Forelimb muscle (tissue), 1 donor: ENCODE data around the gene EID2. TPM values are rescaled to one million over a fixed set of nuclear protein-coding genes. Genes with fewer than 3 reads are reported as not detected.
A peak's percentile ranks its signal among the peaks of the same experiment; 100 is the strongest.

Experiments used
- DNase-seq: peaks from one replicate; pipeline ENCODE4 v3.0.0-alpha.2; 2013; ENCODE audit warnings: low read depth
- polyA plus RNA-seq: library from polyadenylated mRNA; unstranded; fragments of 120-200 nt; gene quantifications from one replicate; pipeline ENCODE4 v1.2.1, GENCODE V29; 2013; ENCODE audit not compliant: insufficient read length

EID2 gene
- polyA plus RNA-seq, 1 donor, result 8.8 TPM

- no peak for DNase-seq
Measured at GRCh38 chr19:39533791-39534190, 6.2 kb downstream of the EID2 start.

- no peak for DNase-seq
Measured at GRCh38 chr19:39533003-39533512, 6.9 kb downstream of the EID2 start.

- DNase-seq, result peak; percentile 98
Measured at GRCh38 chr19:39532233-39533002, 7.5 kb downstream of the EID2 start, which contains the start of gene EID2B. Gene EID2B, minus strand, starts transcription at chr19:39532852. Its CDS starts 50 bp downstream, at chr19:39532802.

- no peak for DNase-seq
Measured at GRCh38 chr19:39531834-39532232, 8.1 kb downstream of the EID2 start.

- no peak for DNase-seq
Measured at GRCh38 chr19:39525205-39525604, 14.8 kb downstream of the EID2 start.

GRCh38 chr19:39524495-39524894, 15.5 kb downstream of the EID2 start:
- no peak for DNase-seq

GRCh38 chr19:39520541-39521484, 19.1 kb downstream of the EID2 start:
- DNase-seq, result no peak

- DNase-seq, result no peak
Measured at GRCh38 chr19:39518975-39519374, 21.0 kb downstream of the EID2 start.

GRCh38 chr19:39518458-39518857, 21.5 kb downstream of the EID2 start:
- no peak for DNase-seq

- DNase-seq, result no peak
Measured at GRCh38 chr19:39517432-39517831, 22.5 kb downstream of the EID2 start.

- no peak for DNase-seq
Measured at GRCh38 chr19:39516270-39516669, 23.7 kb downstream of the EID2 start.

GRCh38 chr19:39515551-39516191, 24.3 kb downstream of the EID2 start:
- DNase-seq, result no peak

GRCh38 chr19:39514840-39515550, 25.0 kb downstream of the EID2 start, which contains the start of gene SELENOV:
Gene SELENOV, plus strand, starts transcription at chr19:39515139. Its CDS starts 74 bp downstream, at chr19:39515213.
- DNase-seq, result no peak

GRCh38 chr19:39512988-39513387, 27.0 kb downstream of the EID2 start:
- no peak for DNase-seq

- no peak for DNase-seq
Measured at GRCh38 chr19:39509233-39509632, 30.7 kb downstream of the EID2 start.

GRCh38 chr19:39508629-39509028, 31.3 kb downstream of the EID2 start:
- DNase-seq, result no peak

GRCh38 chr19:39507715-39508364, 32.1 kb downstream of the EID2 start:
- no peak for DNase-seq

GRCh38 chr19:39506944-39507714, 32.8 kb downstream of the EID2 start:
- peak; percentile 24 for DNase-seq

GRCh38 chr19:39506598-39506943, 33.4 kb downstream of the EID2 start:
- DNase-seq, result no peak
